ENCODE results near the gene CARHSP1. TPM values are rescaled to one million over a fixed set of nuclear protein-coding genes. Genes with fewer than 3 reads are reported as not detected.
A peak's percentile ranks its signal among the peaks of the same experiment; 100 is the strongest.

The CARHSP1 gene
- total and polyA plus RNA-seq, 9 of the 15 experiments (the other 6 are each of a cell fraction or from before 2014, with no cell fraction given): 5.8 to 114 (median 41.1) TPM

DNA sequence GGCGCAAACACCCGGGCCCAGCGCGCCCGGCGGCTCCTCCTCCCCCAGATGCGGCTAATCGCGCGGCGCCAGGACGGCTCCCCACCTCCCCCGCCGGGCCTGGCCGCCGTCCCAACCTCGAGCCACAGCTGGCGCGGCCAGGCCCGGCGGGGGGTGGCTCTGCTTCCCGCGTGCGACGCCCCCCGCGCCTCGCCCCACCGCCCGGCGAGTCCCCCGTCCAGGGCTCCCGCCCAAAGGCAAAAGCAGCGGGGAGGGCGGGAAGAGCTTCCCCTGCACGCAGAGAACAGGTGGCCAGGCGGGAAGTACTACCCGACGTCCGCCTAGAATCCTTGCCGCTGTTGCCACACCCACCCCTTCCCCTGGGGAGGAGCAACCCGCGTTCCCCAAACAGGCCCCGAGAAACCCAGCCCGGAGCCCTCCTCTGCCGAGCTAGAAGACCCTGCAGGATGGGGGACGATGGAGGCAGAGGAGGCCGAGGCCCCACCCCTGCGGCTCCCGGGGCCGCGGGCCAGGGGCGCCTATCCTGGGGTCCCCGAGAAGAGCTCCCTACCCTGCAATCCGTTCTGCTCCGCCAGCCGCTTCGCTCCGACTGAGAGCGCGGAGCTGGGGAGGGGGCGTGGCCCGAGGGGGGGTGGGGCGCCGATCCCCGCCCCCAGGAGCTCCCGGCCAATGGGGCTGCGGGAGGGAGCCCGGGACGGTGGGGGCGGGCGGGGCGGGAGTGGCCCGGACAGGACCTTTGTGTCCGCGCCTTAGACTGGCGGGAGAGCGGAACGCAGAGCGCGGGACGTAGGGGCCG is at the start of gene CARHSP1 (continued):
- TF ChIP-seq E2F3 (CRISPR knock-in tag; IDR thresholded peaks at IDR 0.05) (peak; percentile 52; the same call in 1 of the 2 replicates), NCOA4 (IDR thresholded peaks at IDR 0.05; ENCODE audit: partially characterized antibody) (no peak), TGIF2 (CRISPR knock-in tag; IDR thresholded peaks at IDR 0.05) (no peak), ZNF384 (IDR thresholded peaks at IDR 0.05; ENCODE audit: low read depth, low read length) (no peak), ESRRA (IDR thresholded peaks at IDR 0.05; ENCODE audit: borderline replicate concordance, low read depth) (no peak), KDM2B (CRISPR knock-in tag; IDR thresholded peaks at IDR 0.05) (no peak), MEF2D (tag; conservative IDR thresholded peaks at IDR 0.05; ENCODE audit: low read depth) (no peak), NR2C1 (IDR thresholded peaks at IDR 0.05) (no peak), NR2C1 (tag; IDR thresholded peaks at IDR 0.05) (no peak), RBM22 (IDR thresholded peaks at IDR 0.05; ENCODE audit: low read depth, low read length, poor library complexity, severe bottlenecking) (no peak), TCFL5 (CRISPR knock-in tag; conservative IDR thresholded peaks at IDR 0.05) (no peak), GTF2F1 (IDR thresholded peaks at IDR 0.05; ENCODE audit: low read depth, low read length) (no peak), RBM34 (IDR thresholded peaks at IDR 0.05; ENCODE audit: borderline replicate concordance, insufficient read depth, low read length) (no peak), SNRNP70 (optimal IDR thresholded peaks at IDR 0.05; ENCODE audit: low read depth, low read length) (no peak), RBBP5 (IDR thresholded peaks at IDR 0.05; ENCODE audit: borderline replicate concordance, insufficient read depth, low read length, poor library complexity, severe bottlenecking) (peak; percentile 58), ZFX (CRISPR knock-in tag; IDR thresholded peaks at IDR 0.05) (peak; percentile 59), ZNF24 (IDR thresholded peaks at IDR 0.05) (no peak), RFX7 (CRISPR knock-in tag; IDR thresholded peaks at IDR 0.05) (no peak)
- TF ChIP-seq, protein P1, sequence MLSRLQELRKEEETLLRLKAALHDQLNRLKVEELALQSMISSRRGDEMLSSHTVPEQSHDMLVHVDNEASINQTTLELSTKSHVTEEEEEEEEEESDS (CRISPR knock-in tag; IDR thresholded peaks at IDR 0.05): no peak
- TF ChIP-seq, protein P2, sequence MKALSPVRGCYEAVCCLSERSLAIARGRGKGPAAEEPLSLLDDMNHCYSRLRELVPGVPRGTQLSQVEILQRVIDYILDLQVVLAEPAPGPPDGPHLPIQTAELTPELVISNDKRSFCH (CRISPR knock-in tag; IDR thresholded peaks at IDR 0.05): no peak
- TF ChIP-seq, protein P2 (tag; IDR thresholded peaks at IDR 0.05): no peak
- TF ChIP-seq, protein P3, sequence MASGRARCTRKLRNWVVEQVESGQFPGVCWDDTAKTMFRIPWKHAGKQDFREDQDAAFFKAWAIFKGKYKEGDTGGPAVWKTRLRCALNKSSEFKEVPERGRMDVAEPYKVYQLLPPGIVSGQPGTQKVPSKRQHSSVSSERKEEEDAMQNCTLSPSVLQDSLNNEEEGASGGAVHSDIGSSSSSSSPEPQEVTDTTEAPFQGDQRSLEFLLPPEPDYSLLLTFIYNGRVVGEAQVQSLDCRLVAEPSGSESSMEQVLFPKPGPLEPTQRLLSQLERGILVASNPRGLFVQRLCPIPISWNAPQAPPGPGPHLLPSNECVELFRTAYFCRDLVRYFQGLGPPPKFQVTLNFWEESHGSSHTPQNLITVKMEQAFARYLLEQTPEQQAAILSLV (tag; IDR thresholded peaks at IDR 0.05): no peak
- TF ChIP-seq, protein P4, sequence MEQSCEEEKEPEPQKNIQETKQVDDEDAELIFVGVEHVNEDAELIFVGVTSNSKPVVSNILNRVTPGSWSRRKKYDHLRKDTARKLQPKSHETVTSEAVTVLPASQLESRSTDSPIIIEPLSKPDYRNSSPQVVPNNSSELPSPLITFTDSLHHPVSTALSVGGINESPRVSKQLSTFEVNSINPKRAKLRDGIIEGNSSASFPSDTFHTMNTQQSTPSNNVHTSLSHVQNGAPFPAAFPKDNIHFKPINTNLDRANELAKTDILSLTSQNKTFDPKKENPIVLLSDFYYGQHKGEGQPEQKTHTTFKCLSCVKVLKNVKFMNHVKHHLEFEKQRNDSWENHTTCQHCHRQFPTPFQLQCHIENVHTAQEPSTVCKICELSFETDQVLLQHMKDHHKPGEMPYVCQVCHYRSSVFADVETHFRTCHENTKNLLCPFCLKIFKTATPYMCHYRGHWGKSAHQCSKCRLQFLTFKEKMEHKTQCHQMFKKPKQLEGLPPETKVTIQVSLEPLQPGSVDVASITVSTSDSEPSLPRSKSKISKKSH (CRISPR knock-in tag; IDR thresholded peaks at IDR 0.05): no peak
- TF ChIP-seq, protein P5, sequence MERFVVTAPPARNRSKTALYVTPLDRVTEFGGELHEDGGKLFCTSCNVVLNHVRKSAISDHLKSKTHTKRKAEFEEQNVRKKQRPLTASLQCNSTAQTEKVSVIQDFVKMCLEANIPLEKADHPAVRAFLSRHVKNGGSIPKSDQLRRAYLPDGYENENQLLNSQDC (CRISPR knock-in tag; IDR thresholded peaks at IDR 0.05): no peak
- TF ChIP-seq, protein P6, sequence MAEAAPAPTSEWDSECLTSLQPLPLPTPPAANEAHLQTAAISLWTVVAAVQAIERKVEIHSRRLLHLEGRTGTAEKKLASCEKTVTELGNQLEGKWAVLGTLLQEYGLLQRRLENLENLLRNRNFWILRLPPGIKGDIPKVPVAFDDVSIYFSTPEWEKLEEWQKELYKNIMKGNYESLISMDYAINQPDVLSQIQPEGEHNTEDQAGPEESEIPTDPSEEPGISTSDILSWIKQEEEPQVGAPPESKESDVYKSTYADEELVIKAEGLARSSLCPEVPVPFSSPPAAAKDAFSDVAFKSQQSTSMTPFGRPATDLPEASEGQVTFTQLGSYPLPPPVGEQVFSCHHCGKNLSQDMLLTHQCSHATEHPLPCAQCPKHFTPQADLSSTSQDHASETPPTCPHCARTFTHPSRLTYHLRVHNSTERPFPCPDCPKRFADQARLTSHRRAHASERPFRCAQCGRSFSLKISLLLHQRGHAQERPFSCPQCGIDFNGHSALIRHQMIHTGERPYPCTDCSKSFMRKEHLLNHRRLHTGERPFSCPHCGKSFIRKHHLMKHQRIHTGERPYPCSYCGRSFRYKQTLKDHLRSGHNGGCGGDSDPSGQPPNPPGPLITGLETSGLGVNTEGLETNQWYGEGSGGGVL (CRISPR knock-in tag; IDR thresholded peaks at IDR 0.05): no peak

Measured in K562 (cell line).